Astrocyte of the spinal cord (primary cell): ENCODE measurements around the gene APBA2.

ENCODE experiments used
- DNase-seq: peaks from one replicate; pipeline ENCODE4 v3.0.0; 2011; ENCODE audit warnings: low read depth, low spot score
- H3K4me3 ChIP-seq: 2 replicates; pipeline ENCODE4 v1.5.1; 2011; ENCODE audit warnings: low read depth, mild to moderate bottlenecking, low read length, moderate library complexity
- in situ Hi-C: cut with HindIII; loops from 2 replicates; pipeline ENCODE4 v1.10.0; 2017; ENCODE audit warnings: low sequenced_read_pairs
- TF ChIP-seq, protein P1 (sequence below): IDR thresholded peaks from 2 replicates; pipeline ENCODE4 v1.5.1; 2012; ENCODE audit warnings: low read depth, mild to moderate bottlenecking, low read length, inconsistent platforms

The APBA2 gene

DNA sequence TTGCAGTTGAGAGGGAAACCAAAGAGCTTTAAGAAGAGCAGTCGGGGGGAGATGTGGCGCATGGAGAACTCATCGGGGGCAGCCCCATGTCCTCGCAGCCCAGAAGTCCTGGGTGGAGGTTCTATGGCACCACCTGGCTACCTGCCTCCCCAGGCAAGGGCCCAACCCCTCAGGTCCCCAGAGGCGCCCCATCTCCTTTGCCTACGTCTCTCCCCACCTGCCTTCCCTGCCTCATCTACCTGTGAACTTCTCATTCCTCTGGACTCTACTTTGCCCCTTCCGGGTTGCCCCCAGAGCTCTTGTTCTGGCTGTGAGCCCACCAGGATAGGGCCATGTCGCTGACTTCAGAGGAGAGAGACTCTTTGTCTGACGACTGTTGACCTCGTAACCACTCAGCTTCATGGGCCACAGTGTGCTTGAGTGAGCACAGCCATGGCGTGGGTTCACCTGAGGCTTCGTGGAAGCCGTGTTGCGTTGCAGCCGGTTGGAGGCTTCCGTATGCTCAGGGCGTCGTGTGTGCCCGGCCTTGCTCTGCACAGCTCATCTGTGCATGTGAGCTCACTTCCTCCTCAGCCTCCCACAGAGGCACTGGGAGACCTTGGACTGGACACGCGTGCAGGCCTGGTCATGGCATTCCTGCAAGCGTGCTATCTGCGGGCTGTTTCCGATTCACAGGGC lies 13.4 kb downstream of the APBA2 start:
- TF ChIP-seq, protein P1, sequence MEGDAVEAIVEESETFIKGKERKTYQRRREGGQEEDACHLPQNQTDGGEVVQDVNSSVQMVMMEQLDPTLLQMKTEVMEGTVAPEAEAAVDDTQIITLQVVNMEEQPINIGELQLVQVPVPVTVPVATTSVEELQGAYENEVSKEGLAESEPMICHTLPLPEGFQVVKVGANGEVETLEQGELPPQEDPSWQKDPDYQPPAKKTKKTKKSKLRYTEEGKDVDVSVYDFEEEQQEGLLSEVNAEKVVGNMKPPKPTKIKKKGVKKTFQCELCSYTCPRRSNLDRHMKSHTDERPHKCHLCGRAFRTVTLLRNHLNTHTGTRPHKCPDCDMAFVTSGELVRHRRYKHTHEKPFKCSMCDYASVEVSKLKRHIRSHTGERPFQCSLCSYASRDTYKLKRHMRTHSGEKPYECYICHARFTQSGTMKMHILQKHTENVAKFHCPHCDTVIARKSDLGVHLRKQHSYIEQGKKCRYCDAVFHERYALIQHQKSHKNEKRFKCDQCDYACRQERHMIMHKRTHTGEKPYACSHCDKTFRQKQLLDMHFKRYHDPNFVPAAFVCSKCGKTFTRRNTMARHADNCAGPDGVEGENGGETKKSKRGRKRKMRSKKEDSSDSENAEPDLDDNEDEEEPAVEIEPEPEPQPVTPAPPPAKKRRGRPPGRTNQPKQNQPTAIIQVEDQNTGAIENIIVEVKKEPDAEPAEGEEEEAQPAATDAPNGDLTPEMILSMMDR = no peak
- in situ Hi-C loops = no loop called here
- H3K4me3 ChIP-seq = no peak overlapping the region
- DNase-seq = no peak

DNA sequence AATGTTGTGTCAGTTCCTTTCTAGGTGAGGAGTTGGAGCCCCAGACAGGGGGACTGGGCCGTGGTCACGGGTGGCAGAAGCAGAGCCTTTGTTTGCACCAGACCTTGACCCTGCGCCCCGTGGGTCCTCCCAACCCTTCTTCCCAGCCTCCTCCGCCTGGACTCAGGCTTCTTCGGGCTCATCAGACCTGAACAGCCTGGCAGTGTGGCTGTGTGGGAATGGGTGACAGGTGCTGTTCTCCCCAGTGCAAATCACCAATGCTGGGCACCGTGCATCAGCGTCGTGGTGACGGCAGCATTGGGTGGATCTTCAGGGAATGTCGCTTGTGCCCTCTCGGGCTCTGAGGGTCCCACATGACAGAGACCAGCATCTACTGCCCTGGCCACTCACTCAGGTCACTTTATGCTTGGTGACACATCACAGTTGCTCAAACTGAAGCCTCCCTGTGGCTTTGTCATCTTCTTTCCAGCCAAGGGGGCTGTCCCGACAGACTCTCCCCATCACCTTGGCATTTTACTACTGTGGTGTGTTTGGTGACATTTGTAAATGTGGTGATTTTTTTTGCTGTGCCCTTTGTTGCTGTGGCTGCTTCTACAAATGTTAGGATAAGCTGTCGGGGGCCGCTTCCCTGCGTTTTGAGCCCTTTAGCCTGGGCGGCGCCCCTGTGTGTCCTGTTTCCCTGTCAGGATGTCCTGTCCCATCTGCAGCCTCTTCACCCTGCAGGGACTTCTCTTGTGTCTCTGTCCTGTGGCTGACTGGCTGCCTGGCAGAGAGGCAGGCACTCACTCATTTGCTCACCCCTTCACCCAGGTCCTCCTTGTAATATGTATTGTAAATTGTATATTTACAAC lies 14.5 kb downstream of the APBA2 start:
- no peak overlapping the region for H3K4me3 ChIP-seq

DNA sequence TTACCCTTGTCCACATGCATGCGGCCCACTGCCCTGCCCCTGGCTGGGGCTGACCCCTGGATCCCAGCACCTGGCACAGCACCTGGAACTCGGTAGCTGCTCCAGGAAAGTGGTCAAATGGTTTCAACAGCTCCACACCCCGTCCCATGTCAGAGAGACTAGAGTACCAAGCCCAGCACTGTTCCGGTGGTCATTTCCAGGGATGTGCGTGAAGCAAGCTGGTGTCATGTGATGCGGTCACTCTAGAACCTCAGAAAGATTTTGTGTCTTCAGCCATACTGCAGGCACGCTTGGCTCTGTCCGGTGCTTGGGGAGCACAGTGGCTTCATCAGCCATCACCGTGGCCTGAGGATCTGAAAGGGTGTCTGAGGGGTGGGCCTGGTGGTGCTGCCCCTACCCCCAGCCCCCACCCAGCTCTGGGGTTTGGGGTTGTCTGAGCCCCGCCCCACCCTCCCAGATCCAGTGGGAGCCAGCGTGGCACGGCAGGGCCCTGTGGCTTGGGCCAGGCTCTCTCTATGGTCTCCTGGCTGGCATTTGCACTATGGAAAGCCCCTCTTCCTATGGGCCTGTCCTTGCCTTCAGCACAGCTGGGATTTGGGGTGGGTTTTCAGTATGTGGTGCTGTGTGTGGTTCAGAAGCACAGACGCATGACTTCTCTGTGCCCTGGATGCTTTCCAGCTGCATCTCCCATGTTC lies 15.3 kb downstream of the APBA2 start:
- H3K4me3 ChIP-seq = no peak overlapping the region
- in situ Hi-C loops = no loop called here
- TF ChIP-seq, protein P1 = no peak
- DNase-seq = no peak

More for the DNA sequence above, 14.5 kb downstream of the APBA2 start:
- no peak for DNase-seq
- TF ChIP-seq, protein P1 = no peak
- in situ Hi-C loops = no loop called here

DNA sequence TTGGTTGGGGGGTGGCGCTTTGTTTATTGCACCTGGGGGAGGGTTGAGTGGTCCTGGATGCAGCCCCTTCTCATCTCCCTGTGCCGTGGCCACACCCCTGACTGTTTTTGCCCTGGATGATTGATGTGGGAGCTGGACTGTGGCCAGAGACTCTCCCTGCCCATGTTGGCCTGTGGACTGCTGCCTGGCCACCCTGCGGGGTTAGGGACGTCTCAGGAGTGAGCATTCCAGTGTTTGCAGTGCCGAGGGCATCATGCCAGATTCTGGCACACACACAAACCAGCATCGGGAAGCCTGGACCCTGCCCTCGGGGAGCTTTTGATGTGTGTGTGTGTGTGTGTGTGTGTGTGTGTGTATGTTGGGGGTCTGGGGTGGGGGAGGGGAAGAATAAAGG lies 15.8 kb downstream of the APBA2 start:
- no peak for DNase-seq
- no peak overlapping the region for H3K4me3 ChIP-seq
- TF ChIP-seq, protein P1 = no peak
- in situ Hi-C loops = no loop called here

DNA sequence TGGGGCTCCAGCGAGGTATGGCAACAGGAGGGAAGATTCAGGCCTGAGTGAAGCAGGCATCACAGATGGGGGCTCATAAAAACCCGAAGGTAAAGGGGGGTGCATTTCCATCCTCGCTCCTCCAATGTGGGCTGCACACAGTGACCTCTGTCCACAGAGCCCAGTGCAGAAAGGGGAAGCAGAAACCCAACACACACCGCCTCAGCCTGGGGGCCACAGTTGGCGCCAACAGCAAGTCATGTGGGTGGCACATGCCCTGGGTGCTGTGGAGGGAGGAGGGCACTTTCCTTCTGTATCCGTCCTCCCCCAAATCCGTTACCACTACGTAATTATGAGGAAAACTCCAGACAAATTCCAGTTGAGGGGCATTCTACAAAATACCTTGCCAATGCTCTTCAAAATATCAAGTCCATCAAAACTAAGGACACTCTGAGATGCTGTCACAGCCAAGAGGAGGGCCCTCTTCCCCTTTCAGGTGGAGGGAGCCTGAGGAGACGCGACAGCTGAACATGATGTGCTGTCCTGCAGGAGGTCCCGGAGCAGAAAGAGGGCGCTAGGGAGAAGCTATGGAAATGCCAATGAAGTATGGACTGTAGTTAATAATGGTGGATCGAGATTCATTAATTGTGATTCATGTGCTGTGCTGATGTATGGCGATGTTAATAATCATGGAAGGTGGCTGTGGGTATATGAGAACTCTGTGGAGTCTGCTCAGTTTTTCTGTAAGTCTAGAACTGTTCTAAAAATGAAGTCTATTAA lies 16.4 kb downstream of the APBA2 start:
- in situ Hi-C loops = no loop called here
- no peak for DNase-seq
- TF ChIP-seq, protein P1 = no peak
- H3K4me3 ChIP-seq = no peak overlapping the region

DNA sequence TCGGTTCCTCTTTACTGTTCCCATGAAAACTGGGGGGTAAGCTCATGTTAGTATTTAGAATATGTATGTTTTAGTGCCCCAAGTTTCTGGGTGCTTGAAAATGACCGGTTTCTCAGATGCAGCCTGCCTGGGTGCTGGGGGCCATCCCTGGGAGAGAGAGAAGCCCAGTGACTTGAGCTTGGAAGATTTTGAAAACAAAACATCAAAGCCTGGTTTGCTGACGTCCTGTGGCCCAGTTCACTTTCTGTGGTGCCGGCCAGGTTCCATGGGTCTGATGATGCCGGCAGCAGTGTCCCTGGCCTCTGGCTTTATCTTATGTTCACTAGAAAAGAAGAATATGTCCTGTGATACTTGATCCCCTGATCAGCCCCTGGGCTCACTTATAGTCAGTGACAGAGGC lies 17.1 kb downstream of the APBA2 start:
- in situ Hi-C loops = no loop called here
- TF ChIP-seq, protein P1 = no peak
- DNase-seq = no peak
- H3K4me3 ChIP-seq = no peak overlapping the region
